Ovary (tissue), 9 donors: ENCODE results near the gene NDST1. TPM values are rescaled to one million over a fixed set of nuclear protein-coding genes. Genes with fewer than 3 reads are reported as not detected.
A peak's percentile ranks its signal among the peaks of the same experiment; 100 is the strongest.

ENCODE experiments used
- DNase-seq, 5 donors: peaks; one replicate each; pipeline ENCODE4 v3.0.0-alpha.2; 2019 to 2020
- H3K27ac ChIP-seq, 2 donors: fragments of 200-600 bp; one replicate each; pipeline versions ENCODE4 v1.5.1 to v1.8.0; 2019 to 2022
- H3K27me3 ChIP-seq: fragments of 200-600 bp; one replicate; pipeline ENCODE4 v1.8.0; 2022
- H3K36me3 ChIP-seq: fragments of 200-600 bp; sonication (generic); one replicate; pipeline ENCODE4 v1.5.1; 2019
- H3K4me1 ChIP-seq: one replicate; pipeline ENCODE4 v1.8.1; 2013; ENCODE audit warnings: mild to moderate bottlenecking, moderate library complexity; ENCODE audit not compliant: insufficient read depth
- H3K4me3 ChIP-seq: fragments of 200-600 bp; sonication (generic); one replicate; pipeline ENCODE4 v1.5.1; 2017
- H3K9me3 ChIP-seq, 2 donors: fragments of 200-600 bp in 1 of 2; sonication (generic) in 1 of 2; one replicate each; pipeline versions ENCODE4 v1.5.1 to v1.8.1; 2013 to 2019; ENCODE audit warnings: mild to moderate bottlenecking in 1 of 2, moderate library complexity in 1 of 2
- CTCF ChIP-seq, 3 donors: fragments of 450-650 bp in 2 of 3; fragments of 200-600 bp in 1 of 3; IDR thresholded peaks; one replicate each; pipeline versions ENCODE4 v1.5.1 to v1.8.0; 2016 to 2022; ENCODE audit warnings: antibody characterized with exemption in 3 of 3, mild to moderate bottlenecking in 1 of 3
- EP300 ChIP-seq: sonication (generic); formaldehyde crosslinking; IDR thresholded peaks from one replicate; pipeline ENCODE4 v1.6.1; 2017; ENCODE audit warnings: antibody characterized with exemption
- POLR2A ChIP-seq: fragments of 450-650 bp; IDR thresholded peaks from one replicate; pipeline ENCODE4 v1.6.1; 2017; ENCODE audit warnings: antibody characterized with exemption, mild to moderate bottlenecking, moderate library complexity
- WGBS, 3 donors: extraction: QIAGEN DNeasy Blood & Tissue Kit in 1 of 3; methylation state at CpG; one replicate each; pipeline versions ENCODE4 v1.1.5 to v1.1.7; 2013 to 2017; 5-methylcytosine and 5-hydroxymethylcytosine counted together
- intact Hi-C, 4 donors: fragments of 100-400 bp; cut with DNase I; formaldehyde crosslinking; loops; one replicate each; pipeline versions ENCODE4 v1.11.0 to v1.15.1; 2022 to 2023
- polyA plus RNA-seq, 2 donors: library from polyadenylated mRNA; stranded (reverse); fragments of 200-250 nt in 1 of 2; fragments of 350-450 nt in 1 of 2; fragmentation: Illumina TruSeq in 1 of 2; extraction: RNeasy Lipid Tissue Mini Kit (QIAGEN cat#74804) in 1 of 2; gene quantifications; one replicate each; pipeline ENCODE4 v1.2.3, GENCODE V29; 2013 to 2014
- total RNA-seq, 7 donors: library from RNA; depleted of rRNA in 2 of 7; stranded (reverse); fragments of >200 nt in 2 of 7; fragmentation: NEBNext Ultra II Directional in 3 of 7; extraction: Animal tissue kit (Norgen Biotek cat#: 25700) in 3 of 7; gene quantifications; one replicate each; pipeline versions ENCODE4 v1.1.0 to v1.2.4, GENCODE V29; 2016 to 2023
- donor health status: DM: no; HTN: no; CAD: no; lungs with moderate emphysema.
- donor health status: DM: no; HTN: no; CAD: no.
- donor health status: Bipolar disorder and iron deficiency.
- donor health status: DM: yes; HTN: yes; CAD: no.
- donor health status: DM: no; HTN: no; CAD: no.
- donor health status: DM: yes; HTN: yes; CAD: no.

Gene NDST1
- total and polyA plus RNA-seq, 9 donors, result 31.0 to 139 (median 90.3) TPM

- no peaks in the 10 kb centered on the region for H3K36me3 ChIP-seq
- H3K9me3 ChIP-seq, result no peaks in the 10 kb centered on the region
- H3K4me3 ChIP-seq, result no peak overlapping the region
- H3K4me1 ChIP-seq, result peaks cover 26% of the 10 kb centered on the region
- WGBS, 3 donors, result 68 to 74% (median 69%) methylated on average over 15 to 16 of the region's 16 CpGs
- intact Hi-C loops, result no loop called here
- H3K27ac ChIP-seq, result peak overlapping the region in 1 of 2 donors; percentile 16
- no peaks in the 10 kb centered on the region for H3K27me3 ChIP-seq
- TF ChIP-seq CTCF (IDR thresholded peaks at IDR 0.05) (no peak), EP300 (no peak), POLR2A (no peak)
- peak in 2 of 5 donors; percentile 23 to 30 for DNase-seq
These were observed 93.8 kb downstream of the NDST1 start for GRCh38 chr5:150601491-150602345.

GRCh38 chr5:150603052-150603451, 95.1 kb downstream of the NDST1 start:
- whole genome bisulfite sequencing, 3 donors, result 41 to 54% (median 44%) methylated on average over 4 of the region's 4 CpGs
- Histone ChIP-seq H3K9me3 (no peaks in the 10 kb centered on the region), H3K27ac (peak overlapping the region in 1 of 2 donors; percentile 31), H3K36me3 (no peaks in the 10 kb centered on the region), H3K4me3 (no peak overlapping the region), H3K27me3 (no peaks in the 10 kb centered on the region), H3K4me1 (peaks cover 26% of the 10 kb centered on the region)
- TF ChIP-seq EP300, result no peak
- no peak for TF ChIP-seq POLR2A
- TF ChIP-seq CTCF (IDR thresholded peaks at IDR 0.05), result no peak
- intact Hi-C loops, result no loop called here
- peak in 2 of 5 donors; percentile 41 to 55 for DNase-seq

- no peaks in the 10 kb centered on the region for H3K9me3 ChIP-seq
- H3K27me3 ChIP-seq, result no peaks in the 10 kb centered on the region
- peak in 1 of 5 donors; percentile 24 for DNase-seq
- intact Hi-C loops, result no loop called here
- no peak overlapping the region for H3K4me3 ChIP-seq
- H3K27ac ChIP-seq, result peak overlapping the region in 1 of 2 donors; percentile 31
- WGBS, 3 donors, result 65 to 79% (median 78%) methylated on average over 3 of the region's 3 CpGs
- TF ChIP-seq CTCF (IDR thresholded peaks at IDR 0.05), result no peak
- no peaks in the 10 kb centered on the region for H3K36me3 ChIP-seq
- peaks cover 26% of the 10 kb centered on the region for H3K4me1 ChIP-seq
These were observed 95.6 kb downstream of the NDST1 start for GRCh38 chr5:150603491-150603890.

- no peak overlapping the region for H3K27ac ChIP-seq
- intact Hi-C loops, result no loop called here
These were observed 96.1 kb downstream of the NDST1 start for GRCh38 chr5:150604010-150604409.

More at GRCh38 chr5:150604010-150604409, 96.1 kb downstream of the NDST1 start:
- DNase-seq, result peak in 1 of 5 donors; percentile 21
- Histone ChIP-seq H3K4me3 (no peak overlapping the region), H3K4me1 (peaks cover 26% of the 10 kb centered on the region), H3K36me3 (no peaks in the 10 kb centered on the region), H3K27me3 (no peaks in the 10 kb centered on the region), H3K9me3 (no peaks in the 10 kb centered on the region)
- TF ChIP-seq POLR2A (no peak), CTCF (IDR thresholded peaks at IDR 0.05) (no peak), EP300 (no peak)
- 78 to 96% (median 85%) methylated on average over 4 of the region's 4 CpGs for WGBS, 3 donors
